Peyer's patch (tissue), 4 donors: Measurements from ENCODE around the gene WARS2. TPM values are rescaled to one million over a fixed set of nuclear protein-coding genes. Genes with fewer than 3 reads are reported as not detected.

Source experiments
- DNase-seq, 3 donors: peaks; one replicate each; pipeline ENCODE4 v3.0.0-alpha.2; 2017 to 2019
- H3K27ac ChIP-seq, 4 donors: fragments of 200-600 bp; sonication (generic); one replicate each; pipeline ENCODE4 v1.5.1; 2016 to 2019
- H3K27me3 ChIP-seq, 2 donors: fragments of 200-600 bp; sonication (generic); one replicate each; pipeline ENCODE4 v1.5.1; 2019
- H3K36me3 ChIP-seq, 3 donors: fragments of 200-600 bp; sonication (generic); one replicate each; pipeline ENCODE4 v1.5.1; 2016 to 2019
- H3K4me1 ChIP-seq, 4 donors: fragments of 200-600 bp; sonication (generic); one replicate each; pipeline ENCODE4 v1.5.1; 2016 to 2019
- H3K4me3 ChIP-seq, 4 donors: fragments of 200-600 bp; sonication (generic); 1 replicate in 3 of 4; 2 replicates in 1 of 4; pipeline ENCODE4 v1.5.1; 2016 to 2019; ENCODE audit warnings: mild to moderate bottlenecking in 1 of 4
- H3K9me3 ChIP-seq, 4 donors: fragments of 200-600 bp; sonication (generic); one replicate each; pipeline ENCODE4 v1.5.1; 2016 to 2019; ENCODE audit warnings: mild to moderate bottlenecking in 1 of 4
- CTCF ChIP-seq, 6 experiments: fragments of 450-650 bp in 4 of 6; fragments of 200-600 bp in 2 of 6; sonication (generic) in 1 of 6; IDR thresholded peaks; one replicate each; pipeline ENCODE4 v1.5.1; 2017 to 2019; ENCODE audit warnings: antibody characterized with exemption in 6 of 6, mild to moderate bottlenecking in 3 of 6, moderate library complexity in 1 of 6
- POLR2A ChIP-seq, 2 donors: fragments of 450-650 bp; IDR thresholded peaks; one replicate each; pipeline ENCODE4 v1.5.1; 2017; ENCODE audit warnings: antibody characterized with exemption in 2 of 2, mild to moderate bottlenecking in 2 of 2, moderate library complexity in 2 of 2
- small RNA-seq, 2 donors: library from RNA; depleted of rRNA; stranded (forward); fragments of <200 nt; gene quantifications; one replicate each; pipeline ENCODE3, GENCODE V24; 2016
- total RNA-seq, 4 donors: library from RNA; depleted of rRNA; stranded (reverse); fragments of >200 nt; gene quantifications; one replicate each; pipeline ENCODE4 v1.1.0, GENCODE V29; 2016

The WARS2 gene
- total RNA-seq, 4 donors from 2014 or later = 7.5 to 20.6 (median 10.6) TPM

GRCh38 chr1:118984086-118984721 lies 156.2 kb downstream of the WARS2 start:
- TF ChIP-seq CTCF (IDR thresholded peaks at IDR 0.05) (no peak), POLR2A (IDR thresholded peaks at IDR 0.05) (no peak)

GRCh38 chr1:118983558-118984041 lies 156.9 kb downstream of the WARS2 start:
- H3K27me3 ChIP-seq = peaks cover 0 to 88% of the 10 kb centered on the region in 2 donors
- H3K4me1 ChIP-seq = peaks cover 0 to 47% (median 0%) of the 10 kb centered on the region in 4 donors
- no peak for TF ChIP-seq CTCF (IDR thresholded peaks at IDR 0.05)
- TF ChIP-seq POLR2A (IDR thresholded peaks at IDR 0.05) = no peak
- no peak overlapping the region for H3K27ac ChIP-seq
- no peak overlapping the region for H3K4me3 ChIP-seq
- DNase-seq = no peak
- no peaks in the 10 kb centered on the region for H3K36me3 ChIP-seq
- H3K9me3 ChIP-seq = peaks cover 0 to 25% (median 0%) of the 10 kb centered on the region in 4 donors

More at GRCh38 chr1:118984086-118984721, 156.2 kb downstream of the WARS2 start:
- Histone ChIP-seq H3K4me1 (peaks cover 0 to 47% (median 0%) of the 10 kb centered on the region in 4 donors), H3K36me3 (no peaks in the 10 kb centered on the region), H3K9me3 (peaks cover 0 to 29% (median 0%) of the 10 kb centered on the region in 4 donors), H3K27ac (no peak overlapping the region), H3K27me3 (peaks cover 0 to 88% of the 10 kb centered on the region in 2 donors), H3K4me3 (peak overlapping the region in 2 of 4 donors; percentile 25 to 35)
- DNase-seq = no peak

GRCh38 chr1:118982821-118983557 lies 157.5 kb downstream of the WARS2 start:
- Histone ChIP-seq H3K4me3 (no peak overlapping the region), H3K9me3 (peaks cover 0 to 25% (median 0%) of the 10 kb centered on the region in 4 donors), H3K36me3 (no peaks in the 10 kb centered on the region), H3K27ac (no peak overlapping the region), H3K4me1 (peaks cover 0 to 42% (median 0%) of the 10 kb centered on the region in 4 donors), H3K27me3 (peaks cover 0 to 83% of the 10 kb centered on the region in 2 donors)
- no peak for DNase-seq
- TF ChIP-seq CTCF (IDR thresholded peaks at IDR 0.05) (no peak), POLR2A (IDR thresholded peaks at IDR 0.05) (no peak)

- Histone ChIP-seq H3K27ac (no peak overlapping the region), H3K4me1 (peaks cover 0 to 35% (median 0%) of the 10 kb centered on the region in 4 donors), H3K9me3 (peaks cover 0 to 23% (median 0%) of the 10 kb centered on the region in 4 donors), H3K27me3 (peaks cover 0 to 76% of the 10 kb centered on the region in 2 donors), H3K4me3 (no peak overlapping the region), H3K36me3 (no peaks in the 10 kb centered on the region)
- TF ChIP-seq POLR2A (IDR thresholded peaks at IDR 0.05) (no peak), CTCF (IDR thresholded peaks at IDR 0.05) (no peak)
- no peak for DNase-seq
These were observed 158.2 kb downstream of the WARS2 start for GRCh38 chr1:118982266-118982665.

GRCh38 chr1:118981436-118981835 lies 159.0 kb downstream of the WARS2 start:
- no peak for TF ChIP-seq CTCF (IDR thresholded peaks at IDR 0.05)
- no peak for TF ChIP-seq POLR2A (IDR thresholded peaks at IDR 0.05)
- Histone ChIP-seq H3K4me1 (peaks cover 0 to 30% (median 0%) of the 10 kb centered on the region in 4 donors), H3K4me3 (no peak overlapping the region), H3K36me3 (no peaks in the 10 kb centered on the region), H3K27ac (no peak overlapping the region), H3K27me3 (peaks cover 0 to 68% of the 10 kb centered on the region in 2 donors), H3K9me3 (peaks cover 0 to 20% (median 0%) of the 10 kb centered on the region in 4 donors)
- no peak for DNase-seq

Small RNAs within 50 kb of the gene (small RNA-seq; reads per million reads assigned to genes)
- gene AL139420.2 = 0 reads per million in 2 donors

Other genes starting within 250 kb of the WARS2 start
- gene TBX15, start 152.3 kb downstream of the WARS2 start, total RNA-seq = 1 to 10 TPM in 1 of 4 donors, under 1 TPM in 1, not detected in 2; 0.40 to 3.3 TPM
- under 1 TPM in 1 of 4 donors, not detected in 3; 0.76 TPM for gene HAO2, start 228.1 kb upstream of the WARS2 start, total RNA-seq